ENCODE measurements around the gene PSMB7.

The PSMB7 gene

DNA sequence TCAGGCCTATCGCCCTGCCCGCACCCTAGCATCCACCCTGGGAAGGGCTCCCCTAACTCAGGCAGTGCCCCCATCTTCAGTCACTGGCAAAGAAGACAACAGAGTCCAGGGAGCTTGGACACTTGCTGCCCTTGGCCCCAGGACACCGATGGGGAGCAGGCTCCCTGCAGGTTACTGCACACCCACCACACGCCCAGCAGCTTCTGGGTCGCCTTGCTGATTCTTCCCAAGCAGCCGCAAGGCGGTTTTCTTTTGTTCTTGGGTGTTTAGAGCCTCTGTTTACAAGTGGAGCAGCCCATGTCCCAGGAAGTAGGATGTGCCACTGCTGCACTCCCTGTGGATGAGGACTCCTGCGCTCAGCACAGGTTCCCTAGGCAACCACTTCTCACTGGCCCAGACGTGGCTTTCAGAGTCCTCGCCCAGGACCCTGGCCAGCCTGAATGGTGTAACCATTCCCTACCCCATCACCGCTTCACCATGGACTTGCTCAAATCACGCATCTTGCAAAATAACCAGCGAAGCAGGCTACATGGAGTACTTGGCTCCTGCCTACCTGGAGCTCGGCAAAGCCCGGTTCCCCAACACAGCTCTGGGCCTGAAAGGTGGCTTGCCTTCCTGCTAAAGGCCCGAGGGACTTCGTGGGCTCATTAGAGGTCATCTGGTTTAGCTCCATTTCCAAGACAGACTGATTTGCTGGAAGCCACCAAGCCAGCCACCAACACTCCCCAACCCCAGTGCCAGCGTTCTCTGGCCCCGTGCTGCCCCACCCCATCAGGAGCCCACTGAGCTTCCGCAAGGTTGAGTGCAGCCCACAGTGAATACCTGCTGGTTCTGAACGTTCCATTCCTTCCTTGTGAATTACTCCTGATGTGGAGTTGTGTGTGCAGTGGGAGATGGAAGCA is 60.0 kb downstream of the PSMB7 start:
- DNase-seq = no peak

DNA sequence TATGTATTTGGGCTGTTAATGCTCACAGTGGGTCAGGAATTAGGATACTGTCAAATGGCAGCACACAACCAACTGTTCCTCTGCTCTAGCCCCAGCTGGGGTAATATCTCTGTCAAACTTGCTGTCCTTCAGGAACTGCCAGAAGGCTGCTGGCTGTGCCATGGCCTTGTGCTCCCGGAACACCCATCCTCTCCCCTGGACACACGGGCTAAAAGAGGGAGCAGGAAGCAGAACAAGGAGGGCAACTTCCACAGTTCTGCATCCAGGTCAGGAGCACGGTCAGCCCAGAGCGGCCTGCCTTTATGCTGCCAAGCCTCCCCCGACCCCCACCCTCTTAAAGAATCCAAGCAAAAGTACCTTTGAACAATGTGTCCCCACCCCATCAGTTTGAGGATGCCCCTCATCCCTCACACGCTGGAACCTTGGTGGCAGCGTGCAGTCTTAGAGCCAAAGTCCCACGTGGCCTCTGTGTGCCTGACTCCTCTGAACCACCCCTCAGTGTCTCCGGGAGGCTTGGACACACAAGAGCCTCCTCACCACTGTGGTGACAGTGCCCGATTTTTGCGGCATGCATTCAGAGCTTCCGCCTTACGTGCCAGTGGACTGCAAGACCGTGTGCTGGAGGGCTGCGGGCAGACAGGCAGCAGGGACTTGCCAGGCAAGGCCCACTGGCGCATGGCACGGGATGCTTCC is 60.8 kb downstream of the PSMB7 start:
- DNase-seq = no peak

DNA sequence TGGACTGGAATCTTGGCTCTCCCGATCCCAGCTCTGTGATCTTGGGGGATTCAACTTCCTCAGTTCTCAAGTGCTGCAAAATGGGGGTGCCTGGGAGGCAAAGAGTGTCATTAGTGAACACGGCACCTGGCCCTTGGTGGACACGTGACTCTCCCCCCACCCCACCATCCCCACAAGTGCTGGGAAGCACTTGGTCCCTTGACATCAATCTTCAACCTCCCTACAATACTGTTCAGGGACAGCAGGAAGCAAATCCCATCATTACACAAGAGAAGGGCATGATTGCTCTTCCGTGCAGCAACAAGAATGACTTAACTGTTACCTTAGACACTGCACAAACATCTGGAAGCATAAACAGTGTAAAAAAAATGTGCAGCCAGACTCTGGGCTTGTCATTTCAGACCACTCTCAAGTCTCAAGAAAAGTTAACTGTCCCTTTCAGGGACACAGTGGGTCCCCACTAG is 61.4 kb downstream of the PSMB7 start:
- no peak for DNase-seq

DNA sequence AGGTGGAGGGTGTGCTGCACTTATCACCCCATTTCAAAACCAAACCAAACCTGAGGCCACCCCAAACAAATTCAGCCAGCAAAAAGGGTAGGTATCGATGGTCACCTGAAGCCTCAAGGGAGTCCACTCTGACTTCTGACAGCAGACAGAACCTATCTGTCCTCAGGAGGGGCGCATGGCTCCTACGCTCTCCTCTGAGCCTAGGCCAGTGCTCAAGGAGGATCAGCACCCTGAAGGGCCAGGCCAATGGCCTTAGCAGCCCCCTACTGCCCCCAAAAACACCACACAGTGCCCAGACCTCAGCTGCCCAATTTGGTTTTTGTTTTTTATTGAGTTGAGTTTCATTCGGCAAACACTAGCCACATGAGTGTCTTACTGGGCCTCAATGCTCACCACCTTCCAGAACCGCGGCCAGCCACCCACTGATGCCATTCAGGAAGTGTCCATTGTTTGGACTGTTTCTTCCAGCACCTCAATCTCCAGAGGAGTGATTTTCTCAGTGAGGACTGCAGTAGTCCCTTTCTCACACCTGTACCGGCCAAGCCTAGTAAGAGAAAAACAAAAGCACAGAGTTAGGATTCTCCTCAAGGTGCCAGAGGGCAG is 62.0 kb downstream of the PSMB7 start:
- DNase-seq = no peak

DNA sequence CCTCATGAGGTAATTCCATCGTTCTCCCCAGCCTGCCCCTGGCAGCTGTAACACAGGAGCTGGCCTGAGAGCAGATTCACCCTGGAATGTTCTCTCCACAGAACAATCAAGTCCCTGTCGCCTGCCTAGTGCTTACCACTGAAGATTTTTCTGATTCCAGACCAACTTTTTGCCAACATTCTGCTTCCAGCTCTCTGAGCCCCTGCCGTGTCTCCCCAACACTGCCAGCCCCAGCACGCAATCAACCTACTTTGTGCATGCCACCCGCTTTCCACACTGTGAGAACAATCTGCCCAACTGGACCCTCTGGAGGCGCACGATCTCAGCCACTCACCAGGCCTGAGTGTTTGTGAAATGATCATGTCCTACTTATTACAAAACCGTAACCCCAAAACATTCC is 62.6 kb downstream of the PSMB7 start:
- no peak for DNase-seq

DNA sequence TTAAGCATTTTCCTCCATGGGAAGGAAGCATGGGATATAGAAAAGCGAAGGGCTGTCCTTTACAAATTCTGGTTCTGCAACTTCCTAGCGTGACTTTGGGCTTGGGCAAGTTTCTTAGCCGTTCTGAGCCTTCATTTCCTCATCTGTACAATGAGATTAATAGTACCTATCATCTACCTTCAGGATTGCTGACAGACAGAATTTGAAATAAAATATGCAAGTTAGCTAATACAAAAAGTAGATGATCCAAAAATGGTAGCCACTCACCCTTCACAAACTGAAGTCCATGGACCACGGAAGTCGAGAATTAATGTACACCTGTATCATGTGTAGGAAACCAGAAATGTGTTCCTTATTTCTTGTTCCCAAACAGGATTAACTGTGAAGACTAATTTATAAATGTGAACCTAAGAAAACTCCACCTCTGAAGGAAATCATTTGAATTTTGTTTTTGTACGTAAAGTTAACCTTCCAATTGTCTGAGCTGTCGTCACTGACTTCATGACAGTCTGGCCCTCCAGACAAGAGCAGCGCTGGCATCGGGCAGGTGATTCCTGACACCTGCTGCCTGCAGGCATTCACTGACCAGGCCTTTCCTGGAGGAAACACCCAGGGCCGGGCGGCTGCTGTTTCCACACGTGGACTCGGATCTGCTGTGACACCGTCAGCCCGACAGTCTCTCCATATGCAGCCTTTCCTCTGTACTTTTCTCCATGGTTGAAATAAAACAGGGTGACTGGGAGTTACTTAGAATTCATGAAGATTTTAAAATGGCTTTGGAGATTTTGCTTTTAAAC is 63.4 kb downstream of the PSMB7 start:
- no peak for DNase-seq

DNA sequence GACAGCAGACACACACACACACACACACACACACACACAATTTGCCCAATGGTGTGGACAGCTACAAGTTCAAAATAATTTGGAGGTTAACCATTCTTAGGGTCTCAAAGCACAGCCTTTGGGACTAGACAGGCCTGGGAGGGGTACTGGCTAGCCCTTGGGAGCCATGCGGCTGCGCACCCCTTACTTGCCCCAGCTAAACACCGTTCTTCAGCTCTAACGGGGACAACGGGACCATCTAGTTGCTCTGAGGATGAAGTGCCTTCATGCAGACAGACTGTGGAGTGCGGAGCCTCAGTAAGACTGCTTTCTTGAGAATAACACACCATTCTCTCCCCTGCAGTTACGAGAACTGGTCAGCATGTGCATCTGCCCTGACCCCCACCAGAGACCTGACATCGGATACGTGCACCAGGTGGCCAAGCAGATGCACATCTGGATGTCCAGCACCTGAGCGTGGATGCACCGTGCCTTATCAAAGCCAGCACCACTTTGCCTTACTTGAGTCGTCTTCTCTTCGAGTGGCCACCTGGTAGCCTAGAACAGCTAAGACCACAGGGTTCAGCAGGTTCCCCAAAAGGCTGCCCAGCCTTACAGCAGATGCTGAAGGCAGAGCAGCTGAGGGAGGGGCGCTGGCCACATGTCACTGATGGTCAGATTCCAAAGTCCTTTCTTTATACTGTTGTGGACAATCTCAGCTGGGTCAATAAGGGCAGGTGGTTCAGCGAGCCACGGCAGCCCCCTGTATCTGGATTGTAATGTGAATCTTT is 64.6 kb downstream of the PSMB7 start:
- no peak for DNase-seq

DNA sequence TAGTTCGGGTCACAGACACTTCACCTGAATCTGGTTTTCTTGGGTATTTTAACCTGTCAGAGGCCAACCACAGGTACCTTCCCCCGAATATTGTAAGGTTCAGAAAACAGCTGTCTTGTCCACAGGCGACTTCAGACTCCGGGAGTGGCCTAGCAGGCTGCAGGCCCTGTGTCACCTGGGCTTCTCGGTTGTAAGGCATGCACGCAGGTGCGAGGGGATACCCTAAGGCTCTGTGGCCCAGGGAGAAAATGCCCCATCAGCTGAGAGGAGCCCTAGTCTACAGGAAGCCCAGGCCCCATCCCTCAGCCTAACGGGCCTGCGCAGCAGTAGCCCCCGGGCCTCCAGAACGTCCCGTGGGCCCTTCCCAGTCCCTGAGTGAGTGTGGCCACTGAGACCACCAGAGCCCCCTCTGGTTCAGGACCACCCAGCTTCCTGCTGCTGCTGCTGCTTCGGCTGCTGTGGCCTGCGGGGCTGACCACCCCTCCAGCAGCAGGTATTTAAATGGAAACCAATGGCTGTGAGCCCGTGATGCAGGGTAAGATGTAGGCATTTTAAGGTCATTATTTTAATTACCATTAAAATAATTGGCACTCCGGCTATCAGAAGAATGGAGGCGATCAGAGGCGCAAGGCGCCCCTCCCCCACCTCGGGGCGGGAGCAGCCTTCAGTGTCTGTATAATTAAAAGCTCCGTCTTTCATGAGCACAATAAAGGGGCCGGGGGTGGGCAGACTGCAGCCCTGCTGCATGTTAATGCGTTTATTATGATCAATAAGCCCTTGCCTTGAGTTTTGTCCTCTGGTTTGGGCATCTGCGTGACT is 65.4 kb downstream of the PSMB7 start:
- DNase-seq = no peak

DNA sequence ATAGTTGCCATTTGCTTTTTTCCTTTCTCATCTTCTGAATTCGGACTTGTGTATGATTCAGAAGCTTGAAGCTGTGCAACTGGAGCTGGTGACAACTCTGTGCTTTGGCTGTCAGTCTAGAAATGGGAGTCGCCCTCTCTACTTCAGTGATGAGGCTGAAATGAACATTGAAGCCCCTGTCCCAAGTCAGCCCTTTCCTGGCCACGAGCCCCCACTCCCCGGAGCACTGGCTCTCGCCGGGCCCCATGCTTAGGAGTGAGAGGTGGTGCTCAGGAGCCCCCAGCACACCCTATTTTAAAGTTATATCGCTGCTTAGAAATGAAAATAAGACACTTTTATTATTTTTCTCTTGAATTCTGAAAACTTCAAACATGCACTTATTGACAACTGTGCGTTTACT is 66.0 kb downstream of the PSMB7 start:
- DNase-seq = no peak

DNA sequence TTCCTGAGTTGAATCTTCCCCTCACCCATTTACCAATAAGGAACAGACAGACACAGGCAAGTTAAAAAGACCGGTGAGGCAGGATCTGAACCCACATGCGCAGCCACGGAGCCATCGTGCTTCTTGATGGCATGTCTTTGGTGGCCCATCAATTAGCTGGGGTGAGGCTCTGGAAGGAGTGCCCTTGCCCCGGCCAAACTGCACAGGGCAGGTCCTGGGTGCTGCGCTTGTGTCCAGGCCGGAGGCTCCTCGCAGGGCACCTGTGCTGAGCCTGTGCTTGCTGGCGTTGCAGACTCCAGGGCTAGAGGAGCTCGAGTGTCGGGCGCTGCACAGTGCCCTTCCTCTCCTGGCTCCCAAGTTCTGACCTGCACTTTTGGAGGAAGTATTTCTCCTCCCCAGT is 66.4 kb downstream of the PSMB7 start:
- DNase-seq = no peak

DNA sequence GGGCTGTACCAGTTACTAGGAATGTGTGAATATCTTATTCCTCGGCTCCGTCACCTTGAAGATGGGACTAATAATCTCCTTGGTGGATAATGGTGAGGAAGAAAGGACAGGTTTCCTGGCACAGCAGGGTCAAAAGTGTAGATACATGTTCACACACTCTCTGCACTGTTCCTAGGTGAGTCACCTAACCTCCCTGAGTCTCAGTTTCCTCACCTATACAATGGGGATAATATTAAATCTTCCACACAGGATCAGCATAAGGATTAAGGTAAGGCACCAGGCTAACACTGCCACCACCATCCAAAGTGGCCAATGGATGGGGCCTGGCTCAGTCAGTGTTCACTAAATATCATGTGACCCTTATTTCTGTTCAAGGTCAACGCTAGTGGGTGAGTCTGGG is 66.9 kb downstream of the PSMB7 start:
- no peak for DNase-seq

DNA sequence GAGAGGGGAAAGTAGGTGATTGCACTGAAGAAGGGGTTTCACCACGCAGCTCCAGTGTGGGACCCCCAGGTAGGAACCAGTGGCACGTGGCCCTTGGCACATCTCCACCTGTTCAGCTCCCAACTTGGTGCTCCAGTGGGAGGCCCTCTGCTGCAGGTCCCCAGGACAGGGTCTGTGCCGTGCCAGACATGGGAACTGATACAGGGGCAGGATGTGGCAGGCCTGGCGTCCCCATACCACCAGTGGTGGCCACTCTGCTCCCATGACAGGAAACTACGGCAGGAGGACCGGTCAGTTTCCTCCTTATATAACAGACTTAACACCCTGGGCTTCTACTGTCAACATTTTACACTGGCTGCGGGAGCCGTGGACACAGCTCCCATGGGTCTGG is 67.3 kb downstream of the PSMB7 start:
- DNase-seq = no peak

DNA sequence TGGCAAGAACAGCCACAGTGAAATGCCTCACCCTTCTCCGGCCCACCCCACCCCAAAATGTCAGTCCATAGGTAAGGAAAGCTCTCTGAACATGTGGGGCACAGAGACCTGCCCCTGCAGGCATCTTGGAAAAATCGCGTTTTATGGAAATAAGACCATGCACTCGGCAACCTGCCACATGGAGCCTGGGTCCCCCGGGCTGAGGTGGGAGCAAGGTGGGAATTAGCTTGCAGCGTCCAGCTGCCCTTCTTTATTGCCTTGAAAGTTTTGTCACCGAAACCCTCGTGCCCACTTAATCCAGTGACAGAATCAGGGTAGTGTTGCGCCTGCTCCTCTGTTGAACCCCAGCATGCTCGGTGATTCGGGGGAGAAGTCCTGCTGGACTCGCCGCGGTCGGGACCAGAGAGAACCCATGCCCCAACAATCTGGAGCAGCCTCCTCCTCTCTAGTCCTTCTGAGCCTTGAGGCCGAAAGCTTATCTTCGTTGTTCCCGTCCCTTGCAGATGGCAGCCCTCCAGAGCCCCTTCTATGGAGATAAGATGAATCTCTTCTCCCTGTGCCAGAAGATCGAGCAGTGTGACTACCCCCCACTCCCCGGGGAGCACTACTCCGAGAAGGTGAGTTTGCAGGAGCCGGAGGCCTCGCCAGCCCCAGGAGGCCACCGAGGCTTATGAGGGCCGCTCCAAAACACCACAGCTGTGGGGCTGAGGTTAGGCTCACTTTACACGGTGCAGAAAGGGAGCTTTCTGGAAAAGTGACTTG is 67.9 kb downstream of the PSMB7 start:
- no peak for DNase-seq

DNA sequence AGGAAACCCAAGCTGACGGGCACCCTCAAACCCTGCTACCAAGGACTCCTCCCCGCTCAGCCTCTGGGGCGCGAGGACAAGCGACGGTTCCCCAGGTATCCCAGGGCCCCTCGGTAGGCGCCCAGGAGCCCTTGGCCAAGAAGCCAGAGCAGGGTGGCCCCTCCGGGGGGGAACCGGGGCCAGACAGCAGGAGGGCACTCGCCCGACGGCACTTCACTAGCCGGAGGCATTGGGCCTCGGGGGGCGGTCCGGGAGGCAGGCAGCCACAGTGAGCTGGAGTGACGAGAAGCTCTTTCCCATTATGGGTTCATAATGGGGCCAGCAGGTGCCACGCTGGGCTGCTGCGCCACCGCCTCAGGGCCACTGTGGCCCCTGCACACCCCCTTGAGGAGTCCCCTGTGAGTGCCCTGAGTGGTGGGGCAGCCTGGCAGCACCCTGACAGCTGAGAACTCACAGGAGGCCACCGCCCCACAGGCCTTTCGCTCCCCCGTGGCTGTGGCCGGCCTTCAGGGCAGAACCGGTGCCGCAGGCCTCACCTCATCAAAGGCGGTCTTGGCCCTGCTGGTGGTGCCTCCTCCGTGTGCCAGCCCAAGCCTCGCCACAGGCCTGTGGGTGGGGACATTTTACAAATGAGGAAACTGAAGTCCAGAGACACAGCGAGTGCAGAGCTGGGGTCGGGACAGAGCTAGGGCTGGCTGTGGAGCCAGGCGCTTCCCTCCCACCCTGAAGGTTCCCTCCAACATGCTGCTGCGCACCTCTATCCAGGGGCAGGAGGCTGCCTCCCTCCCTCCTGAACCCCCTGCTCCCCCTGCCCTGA is 68.7 kb downstream of the PSMB7 start:
- no peak for DNase-seq

DNA sequence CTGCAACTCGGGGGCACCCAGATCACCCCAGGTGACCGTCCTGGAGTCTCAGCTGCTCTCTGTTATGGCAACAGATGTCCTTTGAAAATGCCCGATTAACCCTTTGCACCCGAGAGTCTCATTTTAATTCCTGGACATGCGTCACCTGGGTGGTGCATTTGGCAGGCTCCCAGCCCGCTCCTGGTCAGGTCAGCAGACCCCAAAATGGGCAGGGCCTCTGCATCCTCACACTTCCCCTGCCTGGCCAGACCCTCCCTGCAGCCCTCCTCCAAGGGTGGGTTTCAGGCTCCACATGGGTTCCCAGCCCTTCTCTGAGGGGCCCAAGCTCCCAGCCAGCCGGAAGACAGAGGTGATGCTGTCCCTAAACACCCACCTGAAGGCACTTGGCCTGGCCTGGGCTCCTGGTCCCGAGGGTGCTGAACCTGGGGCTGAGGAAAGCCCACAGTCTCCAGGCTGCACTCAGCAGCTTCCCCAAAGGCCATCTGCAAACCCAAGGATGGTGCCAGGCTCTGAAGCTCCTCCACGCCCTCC is 69.4 kb downstream of the PSMB7 start:
- no peak for DNase-seq

DNA sequence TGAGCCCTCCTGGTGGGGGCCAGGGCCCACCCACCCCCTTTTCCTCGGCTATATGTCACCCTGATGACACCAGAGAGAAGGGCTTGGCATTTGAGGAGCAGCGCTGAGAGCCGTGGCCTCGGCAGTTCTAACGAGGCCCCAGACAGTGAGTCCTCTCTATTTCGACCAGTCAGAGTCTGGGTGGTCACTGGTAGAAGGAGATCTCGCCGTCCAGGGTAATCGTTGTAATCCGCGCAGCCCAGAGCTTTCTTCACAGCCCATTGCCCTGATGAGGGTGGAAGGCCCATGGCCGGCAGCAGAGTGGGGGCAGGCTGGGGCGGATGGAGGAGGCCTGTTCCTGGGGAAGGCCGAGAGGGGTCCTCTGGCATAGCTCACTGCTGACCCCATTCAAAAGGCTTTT is 70.2 kb downstream of the PSMB7 start:
- no peak for DNase-seq

DNA sequence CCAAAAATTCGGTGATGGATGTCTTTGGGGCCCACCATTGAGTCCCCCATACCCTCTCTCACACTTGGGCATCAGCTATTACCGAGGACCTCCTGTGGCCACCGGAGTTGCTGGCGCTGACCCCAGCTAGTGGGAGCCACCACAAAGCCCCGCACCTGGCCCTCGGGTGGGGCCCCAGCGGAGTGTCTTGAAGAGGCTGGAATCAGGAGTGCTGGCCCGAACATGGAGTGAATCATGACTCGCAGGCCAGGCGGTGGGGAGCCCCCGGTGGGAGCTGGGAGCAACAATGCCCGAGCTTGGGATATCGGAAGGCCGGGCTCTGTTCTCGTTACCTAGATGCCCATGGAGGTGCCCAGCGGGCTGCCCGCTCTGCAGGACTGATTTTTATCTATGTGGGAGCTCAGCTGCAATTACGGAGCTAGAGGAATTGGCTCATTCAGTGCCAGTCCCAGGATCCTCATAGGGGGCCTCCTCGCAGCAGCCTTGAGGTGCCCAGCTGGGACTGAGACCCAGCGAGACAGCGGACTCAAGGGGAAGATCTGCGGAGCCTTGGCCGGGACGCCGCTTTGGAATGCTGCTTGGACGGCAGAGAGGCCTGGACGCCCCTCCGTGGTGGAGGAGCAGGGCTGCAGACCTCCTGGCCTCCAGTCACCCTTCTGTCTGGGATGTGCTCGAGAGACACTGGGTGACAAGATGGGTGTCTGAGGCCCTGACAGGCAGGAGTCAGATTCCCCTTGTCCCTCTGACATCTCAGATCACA is 70.8 kb downstream of the PSMB7 start:
- DNase-seq = no peak

DNA sequence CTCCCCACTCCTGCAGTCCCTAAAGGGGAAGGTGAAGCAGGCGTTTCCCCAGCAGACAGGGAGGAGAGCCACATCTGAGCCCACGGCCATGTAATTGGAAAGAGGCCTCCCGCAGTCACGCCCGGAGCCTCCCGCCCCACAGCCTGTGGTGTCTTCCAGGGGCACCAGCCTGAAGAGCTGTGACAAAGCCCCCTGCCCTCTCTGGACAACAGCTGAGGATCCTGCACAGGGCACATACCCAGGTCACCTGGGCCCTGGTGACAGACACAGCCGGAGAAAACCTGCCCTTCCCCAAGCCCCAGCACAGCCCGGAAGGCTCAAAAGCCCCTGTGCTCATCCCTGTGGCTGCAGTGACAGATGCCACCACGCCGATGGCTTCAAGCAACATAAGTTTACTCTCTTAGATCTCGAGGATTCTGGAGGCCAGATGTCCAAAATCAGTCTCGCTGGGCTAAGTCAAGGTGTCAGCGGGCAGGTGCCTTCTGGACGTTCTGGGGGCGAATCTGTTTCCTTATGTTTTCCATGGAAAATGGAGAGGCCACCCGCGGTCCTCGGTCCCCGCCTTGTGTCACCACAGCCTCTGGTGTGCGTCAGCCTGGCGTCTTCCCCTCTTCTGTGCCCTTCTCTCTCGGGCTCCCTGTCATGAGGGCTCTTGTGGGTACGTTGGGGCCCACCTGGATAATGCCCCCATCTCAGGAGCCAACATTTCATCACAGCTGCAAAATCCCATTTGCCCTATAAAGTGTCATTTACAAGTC is 71.5 kb downstream of the PSMB7 start:
- DNase-seq = no peak

Data from T-helper 1 cell (primary cell).